ENCODE results near the gene RORB.

The RORB gene

GRCh38 chr9:74662674-74663073 is 165.5 kb downstream of the RORB start:
- DNase-seq (ENCODE audit: insufficient read length, low spot score) (no peak), FAIRE-seq (no peak)
- TF ChIP-seq CTCF (IDR thresholded peaks at IDR 0.05; ENCODE audit: insufficient read depth, missing control alignments): no peak

- DNase-seq (ENCODE audit: insufficient read length, low spot score): no peak
- no peak for FAIRE-seq
- TF ChIP-seq CTCF (IDR thresholded peaks at IDR 0.05; ENCODE audit: insufficient read depth, missing control alignments): no peak
These were observed 166.3 kb downstream of the RORB start for GRCh38 chr9:74663439-74663838.

- FAIRE-seq (no peak), DNase-seq (ENCODE audit: insufficient read length, low spot score) (no peak)
- no peak for TF ChIP-seq CTCF (IDR thresholded peaks at IDR 0.05; ENCODE audit: insufficient read depth, missing control alignments)
These were observed 169.6 kb downstream of the RORB start for GRCh38 chr9:74666625-74667316.

GRCh38 chr9:74672237-74672636 is 175.1 kb downstream of the RORB start:
- DNase-seq (ENCODE audit: insufficient read length, low spot score) (no peak), FAIRE-seq (no peak)
- TF ChIP-seq CTCF (IDR thresholded peaks at IDR 0.05; ENCODE audit: insufficient read depth, missing control alignments): no peak

GRCh38 chr9:74674077-74674476 is 176.9 kb downstream of the RORB start:
- FAIRE-seq (no peak), DNase-seq (ENCODE audit: insufficient read length, low spot score) (no peak)
- no peak for TF ChIP-seq CTCF (IDR thresholded peaks at IDR 0.05; ENCODE audit: insufficient read depth, missing control alignments)

GRCh38 chr9:74681906-74682305 is 184.8 kb downstream of the RORB start:
- no peak for DNase-seq (ENCODE audit: insufficient read length, low spot score)
- TF ChIP-seq CTCF (IDR thresholded peaks at IDR 0.05; ENCODE audit: insufficient read depth, missing control alignments): no peak
- no peak for FAIRE-seq

GRCh38 chr9:74683322-74683721 is 186.2 kb downstream of the RORB start:
- DNase-seq (ENCODE audit: insufficient read length, low spot score) (no peak), FAIRE-seq (no peak)
- no peak for TF ChIP-seq CTCF (IDR thresholded peaks at IDR 0.05; ENCODE audit: insufficient read depth, missing control alignments)

All from D721Med (cell line).